NB4 (cell line): ENCODE results near the gene CAMK1G.

Experiments used
- CTCF ChIP-seq: IDR thresholded peaks from one replicate; pipeline ENCODE4 v1.5.1; 2012; ENCODE audit warnings: low read depth, low read length
- MYC ChIP-seq: IDR thresholded peaks from 2 replicates; pipeline ENCODE4 v1.6.1; 2011; ENCODE audit warnings: low read depth, low read length
- POLR2A ChIP-seq: IDR thresholded peaks from 2 replicates; pipeline ENCODE4 v1.6.1; 2011; ENCODE audit warnings: mild to moderate bottlenecking; ENCODE audit not compliant: insufficient read length; ENCODE audit errors: extremely low read depth

- TF ChIP-seq MYC (no peak), POLR2A (no peak), CTCF (no peak)
These were observed 28.5 kb upstream of the CAMK1G start for GRCh38 chr1:209554761-209555611.
